LNCAP (cell line): ENCODE results near the gene TMEM44.

Experiments used
- TF ChIP-seq, protein P1 (sequence below): fragments of 450-650 bp; IDR thresholded peaks from 2 replicates; pipeline ENCODE4 v1.5.1; 2017; ENCODE audit warnings: mild to moderate bottlenecking

TMEM44 gene

DNA sequence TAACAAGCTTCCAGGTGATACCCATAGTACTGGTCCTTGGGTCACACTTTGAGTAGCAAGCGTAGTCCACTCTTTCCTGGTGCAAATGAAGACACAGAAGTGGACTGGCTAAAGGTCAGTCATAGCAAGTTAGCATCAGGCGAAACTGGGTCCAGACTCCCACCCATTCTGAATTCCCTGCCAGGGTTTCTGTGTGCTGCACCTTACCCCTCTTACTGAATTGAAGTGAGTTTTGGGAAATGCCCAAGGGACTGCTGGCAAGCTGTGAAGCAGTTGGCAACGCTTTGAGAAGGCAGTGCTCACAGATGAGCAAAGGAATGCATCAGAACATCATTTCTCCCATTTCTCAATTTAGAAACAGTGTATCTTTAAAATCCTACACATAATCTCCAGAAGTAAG lies 40.5 kb upstream of the TMEM44 start:
- TF ChIP-seq, protein P1, sequence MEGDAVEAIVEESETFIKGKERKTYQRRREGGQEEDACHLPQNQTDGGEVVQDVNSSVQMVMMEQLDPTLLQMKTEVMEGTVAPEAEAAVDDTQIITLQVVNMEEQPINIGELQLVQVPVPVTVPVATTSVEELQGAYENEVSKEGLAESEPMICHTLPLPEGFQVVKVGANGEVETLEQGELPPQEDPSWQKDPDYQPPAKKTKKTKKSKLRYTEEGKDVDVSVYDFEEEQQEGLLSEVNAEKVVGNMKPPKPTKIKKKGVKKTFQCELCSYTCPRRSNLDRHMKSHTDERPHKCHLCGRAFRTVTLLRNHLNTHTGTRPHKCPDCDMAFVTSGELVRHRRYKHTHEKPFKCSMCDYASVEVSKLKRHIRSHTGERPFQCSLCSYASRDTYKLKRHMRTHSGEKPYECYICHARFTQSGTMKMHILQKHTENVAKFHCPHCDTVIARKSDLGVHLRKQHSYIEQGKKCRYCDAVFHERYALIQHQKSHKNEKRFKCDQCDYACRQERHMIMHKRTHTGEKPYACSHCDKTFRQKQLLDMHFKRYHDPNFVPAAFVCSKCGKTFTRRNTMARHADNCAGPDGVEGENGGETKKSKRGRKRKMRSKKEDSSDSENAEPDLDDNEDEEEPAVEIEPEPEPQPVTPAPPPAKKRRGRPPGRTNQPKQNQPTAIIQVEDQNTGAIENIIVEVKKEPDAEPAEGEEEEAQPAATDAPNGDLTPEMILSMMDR = no peak

DNA sequence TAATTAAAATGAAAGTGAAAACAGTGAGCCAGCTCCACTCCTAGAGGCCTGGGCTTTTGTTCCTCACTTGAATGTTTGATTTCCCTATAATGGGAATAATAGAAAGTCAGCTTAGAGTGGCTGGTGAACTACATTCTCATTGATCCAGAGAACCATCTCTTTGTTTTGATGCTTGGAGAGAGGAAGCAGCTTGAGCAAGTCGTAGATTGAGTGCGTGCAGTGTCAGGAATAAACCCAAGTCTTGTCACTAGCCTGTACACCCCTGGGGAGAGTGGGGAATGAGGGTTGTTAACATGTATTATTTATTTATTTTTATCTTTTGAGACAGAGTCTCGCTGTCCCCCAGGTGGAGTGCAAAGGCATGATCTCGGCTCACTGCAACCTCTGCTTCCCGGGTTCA lies 39.7 kb upstream of the TMEM44 start:
- TF ChIP-seq, protein P1 = no peak

DNA sequence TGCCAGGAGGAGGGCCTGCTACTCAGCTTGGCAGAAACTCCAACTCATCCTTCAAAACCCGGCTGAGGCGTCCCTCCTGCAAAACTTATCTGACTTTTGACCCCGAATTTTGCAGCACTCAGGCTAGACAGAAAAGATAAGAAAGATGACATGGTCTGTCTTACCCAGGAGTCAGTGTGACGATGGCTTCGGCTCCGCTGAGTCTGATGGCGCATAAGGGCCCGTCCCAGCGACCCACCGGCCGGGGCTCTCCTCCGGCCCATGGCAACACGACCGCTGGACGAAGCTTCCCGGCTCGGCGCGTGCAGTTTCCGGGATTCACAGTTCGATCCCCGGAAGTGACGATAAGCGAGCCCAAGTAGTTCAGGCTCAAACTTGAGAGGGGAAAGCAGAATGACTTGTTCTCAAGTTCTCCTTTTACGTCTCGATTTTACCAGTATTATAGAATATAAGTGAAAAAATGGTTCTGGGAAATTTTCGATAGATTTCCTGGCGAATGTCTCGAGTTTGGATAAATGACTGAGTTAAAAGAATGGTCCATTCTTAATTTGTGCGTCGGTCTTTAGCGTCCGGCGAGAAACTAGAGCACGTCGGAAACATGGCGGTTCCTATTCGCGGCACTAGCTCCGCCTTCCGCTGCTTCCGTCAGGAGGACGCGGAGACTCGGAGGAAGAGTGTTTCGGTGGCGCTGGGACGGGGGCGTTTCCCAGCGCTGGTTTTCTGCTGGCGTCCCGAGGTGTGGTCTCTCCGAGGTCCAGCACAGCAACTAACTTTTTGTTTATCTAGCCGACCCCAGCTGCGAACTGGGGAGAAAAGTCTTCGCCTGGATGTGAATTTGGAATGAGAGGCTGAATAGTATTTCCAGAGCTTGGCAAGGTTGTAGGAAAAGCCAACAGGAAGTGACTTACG lies 38.9 kb upstream of the TMEM44 start, which contains the start of gene LSG1:
Gene LSG1 (minus strand): TSS at position 292 of the 909 bp plus-strand sequence. CDS start 29 bp downstream, at position 263.
- TF ChIP-seq, protein P1 = no peak

DNA sequence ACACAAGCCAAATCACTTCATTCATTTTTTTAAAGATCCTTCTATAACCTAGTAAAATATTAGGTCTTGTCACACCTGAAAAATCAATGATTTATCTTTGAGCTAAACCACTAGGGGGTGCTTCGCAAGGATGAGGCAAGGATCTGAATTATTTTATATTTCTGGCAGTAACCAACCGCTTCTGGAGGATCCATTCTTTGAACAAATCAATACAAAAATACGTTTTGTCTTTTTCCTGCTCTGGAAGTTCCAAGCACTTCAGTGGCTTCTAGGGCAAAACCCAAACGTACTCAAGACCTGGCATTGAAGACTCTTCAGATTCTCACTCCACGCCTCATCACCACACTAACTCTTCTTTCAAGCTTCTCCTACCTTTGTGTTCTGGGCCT lies 38.3 kb upstream of the TMEM44 start:
- TF ChIP-seq, protein P1 = peak; percentile 70

DNA sequence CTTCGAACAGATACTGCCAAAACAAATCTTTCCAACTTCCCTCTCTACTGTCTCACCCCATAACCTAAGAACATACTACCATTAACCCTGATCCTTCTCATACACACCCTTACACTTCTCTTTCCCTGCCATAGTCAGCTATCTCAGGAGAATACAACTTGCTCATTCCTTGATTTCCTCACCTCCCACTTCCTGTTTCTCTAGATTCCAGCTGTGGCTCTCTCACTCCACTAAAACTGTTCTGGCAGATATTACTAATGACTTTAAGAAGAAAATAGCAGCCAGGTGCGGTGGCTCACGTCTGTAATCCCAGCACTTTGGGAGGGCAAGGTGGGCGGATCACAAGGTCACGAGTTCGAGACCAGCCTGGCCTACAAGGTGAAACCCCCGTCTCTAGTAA lies 34.1 kb upstream of the TMEM44 start:
- TF ChIP-seq, protein P1 = no peak

DNA sequence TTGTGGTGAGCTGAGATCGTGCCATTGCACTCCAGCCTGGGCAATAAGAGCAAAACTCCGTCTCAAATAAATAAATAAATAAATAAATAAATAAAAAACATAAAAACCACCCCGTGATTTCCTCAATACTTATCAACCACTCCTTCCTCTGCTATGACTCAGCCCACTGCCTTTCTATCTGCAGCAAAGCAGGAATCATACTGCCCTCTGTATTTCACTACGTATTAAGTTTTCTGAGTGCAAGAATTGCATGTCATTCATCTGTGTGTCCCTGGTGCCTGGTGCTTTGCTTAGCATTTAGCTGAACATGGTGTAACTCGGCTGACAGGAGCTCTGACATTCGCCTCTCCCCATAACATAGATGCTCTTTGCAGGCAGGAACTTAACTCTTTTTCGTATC lies 31.6 kb upstream of the TMEM44 start:
- TF ChIP-seq, protein P1 = no peak

DNA sequence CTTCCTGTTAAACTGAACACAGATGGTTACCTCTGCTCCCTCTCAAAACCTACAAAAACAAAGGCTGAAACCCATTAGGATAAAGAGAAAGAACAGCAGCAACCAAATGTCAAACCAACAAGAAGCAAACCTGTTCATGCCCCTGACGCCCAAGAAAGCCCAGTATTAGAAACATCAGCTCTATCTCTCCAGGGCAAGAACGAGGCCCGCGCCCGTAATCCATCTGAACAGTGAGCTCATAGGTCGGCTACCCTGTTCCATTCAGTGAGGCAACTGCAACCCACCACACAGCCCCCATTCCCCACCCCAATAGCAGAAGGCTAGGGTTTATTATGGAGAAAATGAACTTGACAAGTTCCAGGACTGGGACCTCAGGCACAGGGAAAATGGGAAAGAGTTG lies 28.7 kb upstream of the TMEM44 start:
- TF ChIP-seq, protein P1 = no peak
